ENCODE measurements around the gene ZNF317. TPM values are rescaled to one million over a fixed set of nuclear protein-coding genes. Genes with fewer than 3 reads are reported as not detected.
A peak's percentile ranks its signal among the peaks of the same experiment; 100 is the strongest.

ZNF317 gene
- total RNA-seq, 5 donors from 2014 or later (not counting 1 experiment from before 2014, with no cell fraction given) = 46.8 to 77.9 (median 51.2) TPM

- Mint-ChIP-seq H3K4me1 (peaks cover 0 to 6% (median 2%) of the 10 kb centered on the region in 3 donors), H3K36me3 (no peaks in the 10 kb centered on the region), H3K27ac (no peak overlapping the region), H3K9me3 (no peaks in the 10 kb centered on the region), H3K4me3 (no peak overlapping the region), H3K27me3 (peaks cover 21 to 27% of the 10 kb centered on the region in 2 donors)
- ChIA-PET CTCF (no interaction called here), POLR2A (no interaction called here)
- Histone ChIP-seq H3K27ac (ENCODE audit: low read length) (no peak overlapping the region), H3K27me3 (replicated peaks in 1 of 2; ENCODE audit: control insufficient read depth in 2 of 2, extremely low read depth in 1 of 2, insufficient read depth in 2 of 2, low read length in 1 of 2) (peaks cover 0 to 31% of the 10 kb centered on the region in 2 experiments), H3K4me3 (ENCODE audit: control insufficient read depth in 1 of 2, extremely low read depth in 1 of 2, low read length in 1 of 2) (no peak overlapping the region), H3K9me3 (no peaks in the 10 kb centered on the region), H3K36me3 (ENCODE audit: control insufficient read depth in 2 of 2, extremely low read depth in 1 of 2, insufficient read depth in 1 of 2, low read length in 1 of 2) (no peaks in the 10 kb centered on the region), H3K4me1 (ENCODE audit: control insufficient read depth in 1 of 2, extremely low read depth in 1 of 2, insufficient read depth in 2 of 2, low read length in 2 of 2) (no peaks in the 10 kb centered on the region)
- DNase-seq = no peak
- 17% methylated on average over 1 of the region's 3 CpGs for WGBS (ENCODE audit: insufficient coverage)
- no peak for ATAC-seq (replicated peaks in 1 of 4)
Observed at GRCh38 chr19:9128171-9128570, 12.0 kb upstream of the ZNF317 start.

- no CpG with 5 or more reads among the region's 1 CpG for WGBS (ENCODE audit: insufficient coverage)
- no peak for ATAC-seq (replicated peaks in 1 of 4)
- no peak for DNase-seq
Observed at GRCh38 chr19:9130965-9131364, 9.2 kb upstream of the ZNF317 start.

GRCh38 chr19:9132422-9132821 lies 7.8 kb upstream of the ZNF317 start:
- peaks cover 5 to 8% of the 10 kb centered on the region in 2 donors for H3K27me3 Mint-ChIP-seq
- DNase-seq = no peak
- Histone ChIP-seq H3K27ac (ENCODE audit: low read length) (no peak overlapping the region), H3K27me3 (replicated peaks in 1 of 2; ENCODE audit: control insufficient read depth in 2 of 2, extremely low read depth in 1 of 2, insufficient read depth in 2 of 2, low read length in 1 of 2) (peaks cover 2 to 16% of the 10 kb centered on the region in 2 experiments), H3K9me3 (no peaks in the 10 kb centered on the region), H3K36me3 (ENCODE audit: control insufficient read depth in 2 of 2, extremely low read depth in 1 of 2, insufficient read depth in 1 of 2, low read length in 1 of 2) (no peaks in the 10 kb centered on the region), H3K4me1 (ENCODE audit: control insufficient read depth in 1 of 2, extremely low read depth in 1 of 2, insufficient read depth in 2 of 2, low read length in 2 of 2) (no peaks in the 10 kb centered on the region), H3K4me3 (ENCODE audit: control insufficient read depth in 1 of 2, extremely low read depth in 1 of 2, low read length in 1 of 2) (no peak overlapping the region)
- peaks cover 5 to 10% (median 7%) of the 10 kb centered on the region in 3 donors for H3K4me1 Mint-ChIP-seq
- no peaks in the 10 kb centered on the region for H3K9me3 Mint-ChIP-seq
- ChIA-PET POLR2A (no interaction called here), CTCF (interaction anchor here in 1 of 2 donors (0.6 kb wide), 1 partner anchor 639 kb away, joined by 8 read pairs; no protein-coding TSS in a partner anchor)
- ATAC-seq (replicated peaks in 1 of 4) = no peak
- 71% methylated on average over 3 of the region's 5 CpGs for WGBS (ENCODE audit: insufficient coverage)
- no peak overlapping the region for H3K4me3 Mint-ChIP-seq
- H3K27ac Mint-ChIP-seq = no peak overlapping the region
- H3K36me3 Mint-ChIP-seq = no peaks in the 10 kb centered on the region

More at GRCh38 chr19:9130965-9131364, 9.2 kb upstream of the ZNF317 start:
- no peaks in the 10 kb centered on the region for H3K9me3 ChIP-seq
- H3K36me3 ChIP-seq (ENCODE audit: control insufficient read depth in 2 of 2, extremely low read depth in 1 of 2, insufficient read depth in 1 of 2, low read length in 1 of 2) = no peaks in the 10 kb centered on the region
- no peak overlapping the region for H3K4me3 Mint-ChIP-seq
- no peaks in the 10 kb centered on the region for H3K36me3 Mint-ChIP-seq
- H3K27ac Mint-ChIP-seq = no peak overlapping the region
- H3K27ac ChIP-seq (ENCODE audit: low read length) = no peak overlapping the region
- no peaks in the 10 kb centered on the region for H3K9me3 Mint-ChIP-seq
- peaks cover 0 to 6% (median 2%) of the 10 kb centered on the region in 3 donors for H3K4me1 Mint-ChIP-seq
- CTCF ChIA-PET = interaction anchor here in 1 of 2 donors (0.6 kb wide), 1 partner anchor 1996 kb away, joined by 4 read pairs; no protein-coding TSS in a partner anchor
- H3K27me3 Mint-ChIP-seq = peaks cover 18 to 19% of the 10 kb centered on the region in 2 donors
- peaks cover 2 to 25% of the 10 kb centered on the region in 2 experiments for H3K27me3 ChIP-seq (replicated peaks in 1 of 2; ENCODE audit: control insufficient read depth in 2 of 2, extremely low read depth in 1 of 2, insufficient read depth in 2 of 2, low read length in 1 of 2)
- no peak overlapping the region for H3K4me3 ChIP-seq (ENCODE audit: control insufficient read depth in 1 of 2, extremely low read depth in 1 of 2, low read length in 1 of 2)
- POLR2A ChIA-PET = no interaction called here
- H3K4me1 ChIP-seq (ENCODE audit: control insufficient read depth in 1 of 2, extremely low read depth in 1 of 2, insufficient read depth in 2 of 2, low read length in 2 of 2) = no peaks in the 10 kb centered on the region

GRCh38 chr19:9139609-9140158 lies 513 bp upstream of the ZNF317 start:
- CTCF ChIA-PET = interaction anchor here in 1 of 2 donors (0.6 kb wide), 1 partner anchor 41 kb away, joined by 6 read pairs; no protein-coding TSS in a partner anchor
- DNase-seq = no peak
- Histone ChIP-seq H3K4me1 (ENCODE audit: control insufficient read depth in 1 of 2, extremely low read depth in 1 of 2, insufficient read depth in 2 of 2, low read length in 2 of 2) (peaks cover 12 to 18% of the 10 kb centered on the region in 2 experiments), H3K36me3 (ENCODE audit: control insufficient read depth in 2 of 2, extremely low read depth in 1 of 2, insufficient read depth in 1 of 2, low read length in 1 of 2) (peaks cover 0 to 7% of the 10 kb centered on the region in 2 donors), H3K27ac (ENCODE audit: low read length) (peak overlapping the region; percentile 86), H3K4me3 (ENCODE audit: control insufficient read depth in 1 of 2, extremely low read depth in 1 of 2, low read length in 1 of 2) (peak overlapping the region; percentile 88 to 92), H3K27me3 (replicated peaks in 1 of 2; ENCODE audit: control insufficient read depth in 2 of 2, extremely low read depth in 1 of 2, insufficient read depth in 2 of 2, low read length in 1 of 2) (no peaks in the 10 kb centered on the region), H3K9me3 (peaks cover 2% of the 10 kb centered on the region)
- Mint-ChIP-seq H3K36me3 (peaks cover 21% of the 10 kb centered on the region), H3K4me3 (peak overlapping the region; percentile 97 to 99 (median 99)), H3K4me1 (peaks cover 36 to 56% (median 47%) of the 10 kb centered on the region in 3 donors), H3K9me3 (peaks cover 4 to 6% (median 4%) of the 10 kb centered on the region in 3 donors), H3K27ac (peak overlapping the region; percentile 95 to 98), H3K27me3 (peaks cover 0 to 3% of the 10 kb centered on the region in 2 donors)
- POLR2A ChIA-PET = no interaction called here
- peak in 3 of 4 experiments; percentile 6 to 15 (median 15) for ATAC-seq (replicated peaks in 1 of 4)
- WGBS (ENCODE audit: insufficient coverage) = 33% methylated on average over 2 of the region's 8 CpGs

- H3K4me1 ChIP-seq (ENCODE audit: control insufficient read depth in 1 of 2, extremely low read depth in 1 of 2, insufficient read depth in 2 of 2, low read length in 2 of 2) = peaks cover 15 to 21% of the 10 kb centered on the region in 2 experiments
- POLR2A ChIA-PET = no interaction called here
- H3K9me3 ChIP-seq = peaks cover 2% of the 10 kb centered on the region
- peaks cover 11 to 24% of the 10 kb centered on the region in 2 donors for H3K36me3 ChIP-seq (ENCODE audit: control insufficient read depth in 2 of 2, extremely low read depth in 1 of 2, insufficient read depth in 1 of 2, low read length in 1 of 2)
- Mint-ChIP-seq H3K36me3 (peaks cover 63% of the 10 kb centered on the region), H3K4me1 (peaks cover 66 to 75% (median 66%) of the 10 kb centered on the region in 3 donors), H3K27ac (no peak overlapping the region), H3K9me3 (peaks cover 10 to 14% (median 13%) of the 10 kb centered on the region in 3 donors), H3K27me3 (no peaks in the 10 kb centered on the region), H3K4me3 (no peak overlapping the region)
- no peaks in the 10 kb centered on the region for H3K27me3 ChIP-seq (replicated peaks in 1 of 2; ENCODE audit: control insufficient read depth in 2 of 2, extremely low read depth in 1 of 2, insufficient read depth in 2 of 2, low read length in 1 of 2)
- ATAC-seq (replicated peaks in 1 of 4) (no peak), DNase-seq (no peak)
- no peak overlapping the region for H3K27ac ChIP-seq (ENCODE audit: low read length)
- 82% methylated on average over 4 of the region's 5 CpGs for WGBS (ENCODE audit: insufficient coverage)
- no peak overlapping the region for H3K4me3 ChIP-seq (ENCODE audit: control insufficient read depth in 1 of 2, extremely low read depth in 1 of 2, low read length in 1 of 2)
- CTCF ChIA-PET = no interaction called here
Observed at GRCh38 chr19:9144920-9145319, 4.7 kb downstream of the ZNF317 start.

- H3K36me3 Mint-ChIP-seq = peaks cover 81% of the 10 kb centered on the region
- H3K36me3 ChIP-seq (ENCODE audit: control insufficient read depth in 2 of 2, extremely low read depth in 1 of 2, insufficient read depth in 1 of 2, low read length in 1 of 2) = peaks cover 9 to 24% of the 10 kb centered on the region in 2 donors
- DNase-seq (no peak), ATAC-seq (replicated peaks in 1 of 4) (no peak)
- no peak overlapping the region for H3K27ac Mint-ChIP-seq
- no peak overlapping the region for H3K27ac ChIP-seq (ENCODE audit: low read length)
- no peaks in the 10 kb centered on the region for H3K27me3 ChIP-seq (replicated peaks in 1 of 2; ENCODE audit: control insufficient read depth in 2 of 2, extremely low read depth in 1 of 2, insufficient read depth in 2 of 2, low read length in 1 of 2)
- no peaks in the 10 kb centered on the region for H3K27me3 Mint-ChIP-seq
- H3K4me3 ChIP-seq (ENCODE audit: control insufficient read depth in 1 of 2, extremely low read depth in 1 of 2, low read length in 1 of 2) = no peak overlapping the region
- peaks cover 2% of the 10 kb centered on the region for H3K9me3 ChIP-seq
- peaks cover 65 to 77% (median 70%) of the 10 kb centered on the region in 3 donors for H3K4me1 Mint-ChIP-seq
- ChIA-PET CTCF (no interaction called here), POLR2A (no interaction called here)
- no peak overlapping the region for H3K4me3 Mint-ChIP-seq
- H3K9me3 Mint-ChIP-seq = peaks cover 10 to 23% (median 13%) of the 10 kb centered on the region in 3 donors
- peaks cover 4 to 26% of the 10 kb centered on the region in 2 experiments for H3K4me1 ChIP-seq (ENCODE audit: control insufficient read depth in 1 of 2, extremely low read depth in 1 of 2, insufficient read depth in 2 of 2, low read length in 2 of 2)
- no CpG with 5 or more reads among the region's 1 CpG for WGBS (ENCODE audit: insufficient coverage)
Observed at GRCh38 chr19:9146882-9147281, 6.7 kb downstream of the ZNF317 start.

All from T-cell (primary cell).